HEK293 (cell line): ENCODE results near the gene PLB1.

Source experiments
- EGR2 ChIP-seq: fragments of 450-650 bp; formaldehyde crosslinking; IDR thresholded peaks from 2 replicates; pipeline ENCODE4 v1.5.1; 2016; ENCODE audit warnings: low read depth, missing biosample characterization, missing genetic modification characterization
- HOXC10 ChIP-seq: sonication (generic); formaldehyde crosslinking; IDR thresholded peaks from 2 replicates; pipeline ENCODE4 v1.8.1; 2023; ENCODE audit warnings: mild to moderate bottlenecking, missing genetic modification reagents
- ZBTB7A ChIP-seq: fragments of 450-650 bp; formaldehyde crosslinking; IDR thresholded peaks from 2 replicates; pipeline ENCODE4 v1.5.1; 2016; ENCODE audit warnings: low read depth, missing biosample characterization, missing genetic modification characterization
- ZNF555 ChIP-seq: fragments of 450-650 bp; formaldehyde crosslinking; conservative IDR thresholded peaks from 2 replicates; pipeline ENCODE4 v1.5.1; 2017; ENCODE audit warnings: missing biosample characterization, mild to moderate bottlenecking, missing genetic modification characterization, inconsistent platforms
- ZSCAN18 ChIP-seq: fragments of 450-650 bp; formaldehyde crosslinking; IDR thresholded peaks from 2 replicates; pipeline ENCODE4 v1.5.1; 2016; ENCODE audit warnings: missing biosample characterization, missing genetic modification characterization
- TF ChIP-seq, protein P1 (sequence below): fragments of 450-650 bp; formaldehyde crosslinking; IDR thresholded peaks from 2 replicates; pipeline ENCODE4 v1.5.1; 2016; ENCODE audit warnings: missing biosample characterization, missing genetic modification characterization
- TF ChIP-seq, protein P2 (sequence below): fragments of 450-650 bp; formaldehyde crosslinking; IDR thresholded peaks from 2 replicates; pipeline ENCODE4 v1.5.1; 2016; ENCODE audit warnings: missing biosample characterization, missing genetic modification characterization
- TF ChIP-seq, protein P3 (sequence below): fragments of 450-650 bp; formaldehyde crosslinking; IDR thresholded peaks from 2 replicates; pipeline ENCODE4 v1.5.1; 2016; ENCODE audit warnings: missing biosample characterization, missing genetic modification characterization

DNA sequence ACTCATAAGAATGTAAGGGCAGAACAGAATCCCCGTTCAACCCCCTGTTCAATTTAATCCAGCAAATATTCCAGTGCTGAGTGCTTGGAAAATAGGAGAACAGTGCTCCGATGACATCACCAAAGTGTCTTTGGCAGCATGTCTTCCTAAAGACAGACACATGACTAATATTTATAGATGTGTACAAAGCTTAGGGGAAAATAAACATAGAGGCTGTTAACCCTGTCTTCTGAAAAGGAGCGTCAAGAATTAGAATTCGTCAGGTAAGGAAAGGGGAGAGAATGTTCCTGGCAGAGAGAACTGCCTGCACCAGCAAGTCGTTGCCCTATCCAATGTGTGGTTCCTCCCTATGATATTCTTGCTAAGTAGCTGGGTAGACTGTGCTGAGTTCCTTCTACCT is 72.7 kb downstream of the PLB1 start:
- TF ChIP-seq ZNF555 (no peak), ZSCAN18 (no peak), ZBTB7A (tag by site-specific recombination) (no peak), HOXC10 (CRISPR knock-in tag) (no peak), EGR2 (tag by site-specific recombination) (no peak)
- TF ChIP-seq, protein P1, sequence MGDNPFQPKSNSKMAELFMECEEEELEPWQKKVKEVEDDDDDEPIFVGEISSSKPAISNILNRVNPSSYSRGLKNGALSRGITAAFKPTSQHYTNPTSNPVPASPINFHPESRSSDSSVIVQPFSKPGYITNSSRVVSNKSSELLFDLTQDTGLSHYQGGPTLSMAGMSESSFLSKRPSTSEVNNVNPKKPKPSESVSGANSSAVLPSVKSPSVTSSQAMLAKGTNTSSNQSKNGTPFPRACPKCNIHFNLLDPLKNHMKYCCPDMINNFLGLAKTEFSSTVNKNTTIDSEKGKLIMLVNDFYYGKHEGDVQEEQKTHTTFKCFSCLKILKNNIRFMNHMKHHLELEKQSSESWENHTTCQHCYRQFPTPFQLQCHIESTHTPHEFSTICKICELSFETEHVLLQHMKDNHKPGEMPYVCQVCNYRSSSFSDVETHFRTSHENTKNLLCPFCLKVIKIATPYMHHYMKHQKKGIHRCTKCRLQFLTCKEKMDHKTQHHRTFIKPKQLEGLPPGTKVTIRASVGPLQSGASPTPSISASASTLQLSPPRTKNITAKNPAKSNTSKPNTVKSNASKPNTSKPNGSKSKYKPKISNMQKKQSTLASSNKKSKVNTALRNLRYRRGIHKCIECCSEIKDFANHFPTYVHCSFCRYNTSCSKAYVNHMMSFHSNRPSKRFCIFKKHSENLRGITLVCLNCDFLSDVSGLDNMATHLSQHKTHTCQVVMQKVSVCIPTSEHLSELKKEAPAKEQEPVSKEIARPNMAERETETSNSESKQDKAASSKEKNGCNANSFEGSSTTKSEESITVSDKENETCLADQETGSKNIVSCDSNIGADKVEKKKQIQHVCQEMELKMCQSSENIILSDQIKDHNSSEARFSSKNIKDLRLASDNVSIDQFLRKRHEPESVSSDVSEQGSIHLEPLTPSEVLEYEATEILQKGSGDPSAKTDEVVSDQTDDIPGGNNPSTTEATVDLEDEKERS (tag by site-specific recombination): no peak
- TF ChIP-seq, protein P2, sequence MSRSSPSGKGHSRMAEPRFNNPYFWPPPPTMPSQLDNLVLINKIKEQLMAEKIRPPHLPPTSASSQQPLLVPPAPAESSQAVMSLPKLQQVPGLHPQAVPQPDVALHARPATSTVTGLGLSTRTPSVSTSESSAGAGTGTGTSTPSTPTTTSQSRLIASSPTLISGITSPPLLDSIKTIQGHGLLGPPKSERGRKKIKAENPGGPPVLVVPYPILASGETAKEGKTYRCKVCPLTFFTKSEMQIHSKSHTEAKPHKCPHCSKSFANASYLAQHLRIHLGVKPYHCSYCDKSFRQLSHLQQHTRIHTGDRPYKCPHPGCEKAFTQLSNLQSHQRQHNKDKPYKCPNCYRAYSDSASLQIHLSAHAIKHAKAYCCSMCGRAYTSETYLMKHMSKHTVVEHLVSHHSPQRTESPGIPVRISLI (tag by site-specific recombination): no peak
- TF ChIP-seq, protein P3, sequence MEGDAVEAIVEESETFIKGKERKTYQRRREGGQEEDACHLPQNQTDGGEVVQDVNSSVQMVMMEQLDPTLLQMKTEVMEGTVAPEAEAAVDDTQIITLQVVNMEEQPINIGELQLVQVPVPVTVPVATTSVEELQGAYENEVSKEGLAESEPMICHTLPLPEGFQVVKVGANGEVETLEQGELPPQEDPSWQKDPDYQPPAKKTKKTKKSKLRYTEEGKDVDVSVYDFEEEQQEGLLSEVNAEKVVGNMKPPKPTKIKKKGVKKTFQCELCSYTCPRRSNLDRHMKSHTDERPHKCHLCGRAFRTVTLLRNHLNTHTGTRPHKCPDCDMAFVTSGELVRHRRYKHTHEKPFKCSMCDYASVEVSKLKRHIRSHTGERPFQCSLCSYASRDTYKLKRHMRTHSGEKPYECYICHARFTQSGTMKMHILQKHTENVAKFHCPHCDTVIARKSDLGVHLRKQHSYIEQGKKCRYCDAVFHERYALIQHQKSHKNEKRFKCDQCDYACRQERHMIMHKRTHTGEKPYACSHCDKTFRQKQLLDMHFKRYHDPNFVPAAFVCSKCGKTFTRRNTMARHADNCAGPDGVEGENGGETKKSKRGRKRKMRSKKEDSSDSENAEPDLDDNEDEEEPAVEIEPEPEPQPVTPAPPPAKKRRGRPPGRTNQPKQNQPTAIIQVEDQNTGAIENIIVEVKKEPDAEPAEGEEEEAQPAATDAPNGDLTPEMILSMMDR: no peak
